Measurements from ENCODE around the gene SPG21. TPM values are rescaled to one million over a fixed set of nuclear protein-coding genes. Genes with fewer than 3 reads are reported as not detected.

SPG21 gene
- total and polyA plus RNA-seq, 2 of the 13 experiments (the other 11 are each of a cell fraction or from before 2014, with no cell fraction given) = 36.7 to 42.4 TPM

GRCh38 chr15:64938192-64938591, 51.5 kb downstream of the SPG21 start (continued):
- TF ChIP-seq SMAD3 (CRISPR knock-in tag; IDR thresholded peaks at IDR 0.05) = no peak
- no peak for TF ChIP-seq ZMAT3 (CRISPR knock-in tag; conservative IDR thresholded peaks at IDR 0.05)
- no peak for TF ChIP-seq ATRX (CRISPR knock-in tag; IDR thresholded peaks at IDR 0.05; ENCODE audit: borderline replicate concordance)
- TF ChIP-seq ZNF598 (CRISPR knock-in tag; IDR thresholded peaks at IDR 0.05; ENCODE audit: borderline replicate concordance) = no peak
- no peak for TF ChIP-seq ADNP (CRISPR knock-in tag; IDR thresholded peaks at IDR 0.05)
- no peak for TF ChIP-seq ZNF503 (CRISPR knock-in tag; IDR thresholded peaks at IDR 0.05)
- no peak for TF ChIP-seq ZMYM2 (CRISPR knock-in tag; IDR thresholded peaks at IDR 0.05)
- no peak for TF ChIP-seq PBX2 (CRISPR knock-in tag; IDR thresholded peaks at IDR 0.05)
- no peak for TF ChIP-seq ONECUT2 (CRISPR knock-in tag; IDR thresholded peaks at IDR 0.05)
- TF ChIP-seq ZSCAN31 (CRISPR knock-in tag; IDR thresholded peaks at IDR 0.05; ENCODE audit: low read depth) = no peak
- TF ChIP-seq ZNF234 (CRISPR knock-in tag; conservative IDR thresholded peaks at IDR 0.05) = no peak
- no peak for TF ChIP-seq ZBTB44 (CRISPR knock-in tag; IDR thresholded peaks at IDR 0.05)
- no peak for TF ChIP-seq ZNF512B (CRISPR knock-in tag; IDR thresholded peaks at IDR 0.05; ENCODE audit: borderline replicate concordance)
- no peak for TF ChIP-seq MLLT10 (CRISPR knock-in tag; IDR thresholded peaks at IDR 0.05)
- TF ChIP-seq ARID5B (CRISPR knock-in tag; IDR thresholded peaks at IDR 0.05) = peak; percentile 68
- no peak for TF ChIP-seq ZNF557 (CRISPR knock-in tag; IDR thresholded peaks at IDR 0.05)
- no peak for TF ChIP-seq CCAR2 (optimal IDR thresholded peaks at IDR 0.05; ENCODE audit: low read depth, low read length)
- no peak for TF ChIP-seq THAP7 (CRISPR knock-in tag; IDR thresholded peaks at IDR 0.05)
